Left colon (tissue), 2 donors: ENCODE data around the gene TET3. TPM values are rescaled to one million over a fixed set of nuclear protein-coding genes. Genes with fewer than 3 reads are reported as not detected.

ENCODE experiments used
- ATAC-seq: fragments of 200-7000 bp; cut with Tn5 transposase; one replicate; pipeline ENCODE4 v1.9.1; 2020; ENCODE audit warnings: mild to moderate bottlenecking, moderate library complexity
- DNase-seq, 2 donors: peaks; one replicate each; pipeline ENCODE4 v3.0.0-alpha.2; 2020
- intact Hi-C, 2 donors: fragments of 100-400 bp; cut with DNase I in 1 of 2; cut with micrococcal nuclease in 1 of 2; formaldehyde crosslinking; loops; one replicate each; pipeline versions ENCODE4 v1.11.2 to v1.14.0; 2022; cut with DNase I, micrococcal nuclease
- total RNA-seq, 2 donors: library from RNA; stranded (reverse); fragmentation: NEBNext Ultra II Directional; extraction: Animal tissue kit (Norgen Biotek cat#: 25700); gene quantifications; one replicate each; pipeline ENCODE4 v1.2.1, GENCODE V29; 2021
- donor health status: DM: no; HTN: no; CAD: no.
- donor health status: DM: yes; HTN: yes; CAD: no.

Gene TET3
- total RNA-seq, 2 donors from 2014 or later, result 21.0 to 29.4 TPM

DNA sequence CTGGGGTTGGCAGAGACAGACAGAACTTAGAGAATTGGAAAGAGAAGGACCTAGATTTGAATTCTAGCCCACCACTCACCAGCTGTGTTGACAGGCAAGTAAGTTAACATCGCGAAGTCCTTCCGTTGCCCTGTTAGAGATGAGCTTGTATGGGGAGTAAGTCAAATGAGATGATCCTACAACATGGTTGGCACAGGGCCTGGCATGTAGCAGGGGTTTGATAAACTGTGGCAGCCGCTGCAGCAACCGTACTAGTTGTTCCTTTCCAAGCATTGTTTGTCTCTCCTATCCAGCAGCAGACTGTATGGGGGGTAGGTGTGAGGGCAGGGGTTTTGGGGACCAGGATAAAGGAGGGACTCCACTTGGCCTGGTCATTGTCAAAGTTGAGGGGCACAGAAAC lies 16.0 kb downstream of the TET3 start:
- ATAC-seq (no peak), DNase-seq (peak in 1 of 2 donors; percentile 19)
- intact Hi-C loops, result no loop called here

DNA sequence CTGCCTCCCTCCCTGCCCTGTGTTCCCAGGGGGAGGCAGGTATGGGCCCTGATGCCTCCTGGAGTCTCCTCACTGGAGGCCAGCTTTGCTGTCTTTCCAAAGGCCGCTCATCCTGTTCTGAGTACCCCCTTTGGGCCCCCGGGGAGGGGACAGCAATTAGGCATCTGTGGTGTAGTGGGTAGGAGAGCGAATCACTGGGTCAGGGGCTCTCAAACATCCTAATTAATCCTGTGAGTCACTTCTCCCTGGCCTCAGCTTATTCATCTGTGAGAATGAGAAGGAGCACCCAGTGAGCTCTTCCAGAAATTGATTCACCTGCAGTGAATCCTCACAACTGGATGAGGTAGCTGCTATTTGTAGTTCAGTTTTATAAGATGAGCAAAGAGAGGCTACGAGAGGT lies 16.4 kb downstream of the TET3 start:
- DNase-seq (peak in 1 of 2 donors; percentile 15), ATAC-seq (no peak)
- intact Hi-C loops, result no loop called here

DNA sequence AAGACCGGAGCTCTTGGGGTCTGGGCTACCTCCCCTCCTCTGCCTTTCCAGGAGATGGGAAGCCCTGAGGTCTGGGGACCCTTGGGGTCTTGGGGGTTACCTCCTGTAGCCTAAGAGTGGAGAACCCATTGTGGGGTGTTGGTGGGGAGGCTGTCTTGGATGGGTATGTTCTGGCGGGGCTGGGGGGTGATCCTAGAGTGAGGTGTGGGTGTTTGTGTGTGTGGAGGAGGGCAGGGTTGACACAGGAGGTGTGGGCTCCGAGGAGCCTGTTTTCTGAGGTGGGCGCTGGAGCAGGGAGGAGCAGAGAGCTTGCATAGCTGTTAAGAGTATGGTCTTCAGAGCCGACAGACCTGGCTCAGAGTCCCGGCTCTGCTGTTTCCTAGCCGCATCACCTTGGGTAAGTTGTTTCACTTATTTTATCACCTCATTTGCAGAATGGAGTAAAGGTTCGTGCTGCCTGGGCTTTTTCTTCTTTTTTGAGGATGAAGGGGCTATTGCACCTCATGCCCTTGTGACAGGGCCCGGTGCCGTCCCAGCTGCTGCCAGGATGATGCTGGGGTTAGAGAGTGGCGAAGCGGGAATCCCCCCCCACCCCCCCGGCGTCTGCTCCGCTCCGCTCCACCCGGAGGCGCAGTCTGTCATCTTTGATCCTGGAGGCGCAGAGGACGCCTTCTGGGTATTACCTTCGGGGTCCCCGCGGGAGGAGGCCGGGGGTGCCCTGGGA lies 17.2 kb downstream of the TET3 start:
- intact Hi-C loops, result no loop called here
- DNase-seq, result peak in 1 of 2 donors; percentile 23

DNA sequence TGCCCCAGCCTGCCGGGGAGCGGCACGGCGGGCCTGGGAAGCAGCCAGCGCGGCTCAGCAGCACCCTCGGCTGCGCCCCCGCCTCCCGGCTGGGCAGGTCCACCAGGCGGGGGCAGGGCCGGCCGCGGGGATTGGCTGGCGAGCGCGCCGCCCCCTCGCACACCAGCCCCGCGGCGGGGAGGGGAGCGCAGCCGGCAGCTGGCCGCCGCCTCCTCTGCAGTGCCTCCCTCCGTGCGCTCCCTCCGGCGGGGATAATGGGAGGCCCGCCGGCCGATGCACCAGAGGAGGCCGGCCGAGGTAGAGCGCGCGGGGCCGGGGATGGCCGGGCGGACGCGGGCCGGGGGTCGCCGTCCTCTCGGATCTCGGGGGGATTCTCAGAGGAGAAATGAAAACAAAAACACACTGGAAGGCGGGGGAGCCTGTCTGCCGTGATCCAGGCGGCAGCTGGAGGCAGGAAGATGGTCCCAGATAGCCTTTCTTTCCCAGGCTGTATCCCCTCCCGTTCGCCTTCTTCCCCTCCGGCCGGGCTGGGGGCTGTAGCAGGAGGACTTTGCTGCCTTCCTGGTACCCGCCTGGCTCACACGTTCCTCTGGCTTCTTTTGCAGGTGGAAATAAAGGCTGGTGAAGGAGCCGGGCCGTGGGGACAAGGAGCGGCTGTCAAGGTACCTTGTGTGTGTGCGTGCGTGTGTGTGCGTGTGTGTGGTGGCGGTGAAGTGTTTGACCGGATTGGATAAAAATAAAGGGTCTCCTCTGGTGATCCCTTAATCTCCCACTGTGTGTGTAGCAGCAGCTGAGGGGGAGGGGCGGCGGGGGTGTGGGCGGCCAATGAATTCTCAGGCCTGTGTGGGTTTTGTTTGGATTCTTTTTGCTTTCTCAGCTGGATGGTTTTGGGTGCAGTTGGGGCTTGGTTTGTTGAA lies 18.1 kb downstream of the TET3 start:
- intact Hi-C loops, result no loop called here
- peak; percentile 95 for ATAC-seq
- DNase-seq, result peak; percentile 76 to 88

More for the DNA sequence above, 17.2 kb downstream of the TET3 start:
- ATAC-seq, result no peak

DNA sequence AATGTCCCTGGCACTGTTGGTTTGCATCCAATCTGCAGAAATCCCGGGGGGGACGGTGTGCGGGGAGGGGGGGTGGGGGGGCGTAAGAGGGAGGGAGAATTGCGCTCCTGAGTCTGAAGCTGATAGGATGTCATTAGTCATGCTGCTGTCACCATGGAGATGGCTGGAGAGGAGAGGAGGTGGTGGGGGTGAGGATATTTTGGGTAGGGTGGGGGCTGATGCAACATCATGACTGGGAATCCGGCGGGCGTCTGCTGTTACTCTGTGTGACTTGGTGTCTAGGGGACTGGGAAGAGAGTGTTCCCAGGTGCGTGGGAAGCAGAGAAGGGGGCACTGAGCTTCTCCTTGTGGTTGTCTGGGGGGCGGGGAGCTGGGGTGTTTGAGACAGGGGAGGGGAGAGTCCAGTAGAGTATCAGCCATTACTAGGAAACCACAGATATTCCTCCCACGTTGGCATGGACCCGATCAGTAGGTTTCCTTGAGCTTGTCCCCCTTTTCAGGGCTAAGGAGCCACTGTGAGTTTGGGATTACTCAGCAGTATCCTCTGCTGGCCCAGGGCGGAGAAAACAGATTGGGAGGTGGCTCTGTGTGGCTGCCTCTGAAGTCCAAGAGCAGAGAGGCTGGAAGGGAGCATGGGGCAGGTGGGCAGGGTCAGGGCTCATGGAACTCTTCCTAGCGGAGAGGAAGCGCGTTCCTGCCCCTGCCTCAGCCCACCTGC lies 18.9 kb downstream of the TET3 start:
- DNase-seq, result no peak
- intact Hi-C loops, result no loop called here
- ATAC-seq, result no peak

DNA sequence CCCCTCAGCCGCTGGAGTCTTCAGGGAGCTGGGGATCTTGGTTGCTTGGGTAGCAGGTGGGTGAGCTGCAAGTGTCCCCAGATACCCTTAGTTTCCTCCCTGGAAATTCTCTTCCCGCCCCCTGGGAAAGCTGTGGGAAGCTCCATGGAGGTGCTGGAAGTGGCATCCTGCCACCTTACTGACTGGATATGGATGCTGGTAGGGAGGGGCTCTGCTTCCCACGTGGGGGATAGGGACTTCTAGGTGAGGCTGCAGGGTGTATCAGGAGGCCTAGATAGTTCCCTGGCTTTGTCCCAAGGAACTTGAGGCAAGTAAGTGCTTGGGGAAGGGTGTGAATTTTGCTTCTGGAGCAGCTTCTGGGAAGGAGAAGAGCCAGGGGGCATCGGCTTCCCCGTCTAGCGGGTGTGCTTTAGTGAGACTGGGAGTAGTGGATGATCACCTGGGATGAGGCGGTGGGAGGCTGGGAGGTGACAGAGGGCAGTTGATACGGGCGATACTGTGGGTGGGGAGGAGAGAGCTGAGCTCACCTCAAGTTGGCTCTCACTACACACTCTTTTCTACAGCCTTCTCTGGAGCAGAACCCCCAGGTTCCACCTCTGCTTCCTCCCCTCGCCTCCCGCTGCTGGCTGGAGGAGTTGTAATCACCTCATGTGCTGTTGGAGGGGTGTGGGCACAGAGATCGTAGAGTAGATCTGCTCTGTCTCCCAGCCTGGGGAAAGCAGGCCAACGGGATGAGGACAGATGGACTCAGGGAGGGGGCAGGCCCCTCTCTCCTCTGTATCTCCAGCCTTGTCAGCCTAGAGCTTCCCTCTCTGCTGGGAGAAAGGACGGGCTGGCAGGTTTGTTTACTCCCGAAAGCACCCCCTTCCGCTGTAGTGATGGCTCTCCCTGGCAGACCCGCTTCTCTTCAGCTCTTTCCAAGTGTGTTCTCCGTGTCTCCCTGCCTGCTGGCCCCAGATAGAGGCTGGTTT lies 19.8 kb downstream of the TET3 start:
- DNase-seq (no peak), ATAC-seq (no peak)
- intact Hi-C loops, result no loop called here

DNA sequence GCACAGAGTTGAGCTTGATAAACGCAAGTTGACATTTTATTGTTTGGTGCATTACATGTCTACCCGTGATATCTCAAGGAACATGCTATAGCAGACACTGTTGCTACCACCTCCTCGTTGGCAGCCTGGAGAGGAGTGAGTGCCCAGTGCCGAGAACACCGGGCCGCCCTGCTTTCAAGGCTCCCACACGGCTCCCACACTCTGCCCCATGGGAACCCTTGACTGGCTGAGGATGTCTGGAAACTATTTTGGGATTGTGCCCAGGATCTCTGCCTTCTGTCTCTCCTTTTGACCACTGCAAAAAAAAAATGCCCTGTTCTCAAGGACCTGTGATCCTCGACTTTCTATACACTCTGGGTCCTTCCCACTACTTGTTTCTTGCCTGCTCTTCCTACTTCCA lies 21.1 kb downstream of the TET3 start:
- ATAC-seq (no peak), DNase-seq (peak in 1 of 2 donors; percentile 10)
- intact Hi-C loops, result no loop called here

DNA sequence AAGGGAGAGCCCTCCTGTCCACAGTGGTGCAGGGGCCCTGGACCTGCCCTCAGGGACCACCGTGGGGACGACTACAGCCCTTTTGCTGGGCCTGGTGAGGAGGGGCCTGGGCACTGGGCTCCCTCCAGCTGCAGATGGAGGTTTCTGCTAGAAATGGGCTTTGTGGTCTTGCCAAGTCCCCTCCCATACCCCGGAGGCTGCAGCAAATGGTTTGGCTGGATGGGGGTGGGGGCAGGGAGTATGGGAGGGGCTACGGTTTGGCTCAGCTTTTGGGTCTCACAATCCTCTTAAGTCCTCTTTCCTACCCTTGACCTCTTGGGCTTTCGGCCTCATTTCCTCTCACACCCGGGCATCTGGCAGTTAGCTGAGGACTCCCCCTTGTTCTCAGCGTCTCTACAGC lies 21.7 kb downstream of the TET3 start:
- intact Hi-C loops, result no loop called here
- peak in 1 of 2 donors; percentile 14 for DNase-seq
- no peak for ATAC-seq

DNA sequence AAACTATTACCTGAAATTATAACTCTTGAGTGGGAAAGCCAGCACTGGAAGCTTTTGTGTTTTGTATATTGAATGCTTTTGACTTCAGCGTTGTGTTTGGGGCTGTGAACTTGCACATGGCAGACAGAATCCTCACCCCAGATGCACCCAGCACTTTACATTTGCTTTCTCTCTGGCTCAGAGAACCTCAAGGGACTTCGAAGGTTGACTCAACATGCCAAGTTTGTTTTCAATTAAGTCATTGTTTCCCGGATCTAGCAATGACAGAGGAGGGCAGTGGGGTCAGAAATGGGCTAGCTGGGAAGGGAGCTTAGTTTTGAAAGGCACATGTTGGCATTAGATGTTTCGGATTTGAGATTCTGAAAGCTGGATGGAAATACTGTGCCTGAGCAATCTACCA lies 22.4 kb downstream of the TET3 start:
- intact Hi-C loops, result no loop called here
- no peak for DNase-seq
- no peak for ATAC-seq

DNA sequence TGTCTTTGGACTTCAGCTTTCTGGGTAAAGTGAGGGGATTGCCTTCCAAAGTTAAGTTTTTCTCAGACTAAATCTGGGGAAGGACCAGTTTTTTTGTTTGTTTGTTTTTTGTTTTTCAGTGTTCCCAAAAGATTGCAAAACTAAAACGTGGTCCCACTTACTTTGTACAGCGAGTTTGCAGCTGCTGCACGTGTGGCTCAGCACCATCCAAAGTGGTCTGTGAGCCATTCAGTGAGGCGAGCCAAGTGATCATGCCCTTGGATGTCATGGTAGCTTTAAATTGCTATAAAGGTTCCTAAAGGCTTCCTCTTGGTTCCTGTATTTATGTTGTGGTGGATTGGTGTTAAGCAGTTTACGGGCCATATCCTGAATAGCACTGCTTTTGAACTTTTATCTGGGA lies 23.0 kb downstream of the TET3 start:
- ATAC-seq (no peak), DNase-seq (no peak)
- intact Hi-C loops, result no loop called here

DNA sequence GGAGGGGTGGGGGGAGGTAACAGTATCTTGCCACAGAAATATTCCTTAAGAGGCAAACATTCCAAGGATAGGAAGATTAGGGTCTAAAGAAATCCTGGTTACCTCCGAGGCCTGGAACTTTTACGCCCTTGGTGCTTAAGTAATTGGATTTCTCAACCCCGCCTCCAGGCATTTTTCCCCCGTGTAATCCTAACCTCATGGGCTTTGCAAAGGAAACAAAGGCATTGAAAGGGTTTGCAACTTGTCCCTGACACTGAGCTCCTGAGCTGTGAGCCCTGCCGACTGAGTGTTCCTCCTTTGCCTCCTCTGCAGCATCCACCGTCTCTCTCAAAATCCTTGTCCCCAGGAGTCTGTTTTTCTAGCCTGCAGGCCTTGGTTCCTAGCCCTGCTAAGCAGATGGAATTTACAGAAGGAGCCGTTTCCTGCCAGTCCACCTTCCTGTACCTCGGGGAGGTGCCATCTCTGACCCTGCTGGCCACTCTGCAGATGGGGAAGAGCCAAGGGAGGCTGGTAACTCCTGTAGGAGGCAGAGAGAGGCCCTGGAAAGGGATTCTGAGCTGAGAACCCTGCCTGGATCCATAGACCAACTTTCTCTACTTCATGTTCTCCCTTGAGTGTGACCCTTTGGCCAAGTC lies 24.2 kb downstream of the TET3 start:
- ATAC-seq, result no peak
- DNase-seq, result no peak
- intact Hi-C loops, result no loop called here

DNA sequence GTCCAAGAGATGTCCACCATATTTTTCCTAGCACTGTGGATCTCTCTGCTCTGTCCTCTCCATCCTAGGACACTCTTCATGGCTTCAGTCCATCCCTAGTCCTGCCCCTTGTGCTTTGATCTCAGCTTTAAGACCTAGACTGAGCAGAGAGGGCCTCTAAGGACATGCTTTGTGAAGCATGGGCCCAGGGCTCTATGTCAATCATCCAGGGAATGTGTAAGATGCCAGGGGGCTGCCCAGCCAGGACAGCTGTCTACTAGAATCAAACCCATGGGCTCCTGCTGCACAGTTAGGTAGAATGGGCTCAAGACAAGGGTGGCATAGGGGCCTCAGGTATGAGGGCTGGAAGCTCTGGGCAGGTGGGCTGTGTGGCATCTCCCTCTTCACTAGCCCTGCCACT lies 24.9 kb downstream of the TET3 start:
- DNase-seq (no peak), ATAC-seq (no peak)
- intact Hi-C loops, result no loop called here

DNA sequence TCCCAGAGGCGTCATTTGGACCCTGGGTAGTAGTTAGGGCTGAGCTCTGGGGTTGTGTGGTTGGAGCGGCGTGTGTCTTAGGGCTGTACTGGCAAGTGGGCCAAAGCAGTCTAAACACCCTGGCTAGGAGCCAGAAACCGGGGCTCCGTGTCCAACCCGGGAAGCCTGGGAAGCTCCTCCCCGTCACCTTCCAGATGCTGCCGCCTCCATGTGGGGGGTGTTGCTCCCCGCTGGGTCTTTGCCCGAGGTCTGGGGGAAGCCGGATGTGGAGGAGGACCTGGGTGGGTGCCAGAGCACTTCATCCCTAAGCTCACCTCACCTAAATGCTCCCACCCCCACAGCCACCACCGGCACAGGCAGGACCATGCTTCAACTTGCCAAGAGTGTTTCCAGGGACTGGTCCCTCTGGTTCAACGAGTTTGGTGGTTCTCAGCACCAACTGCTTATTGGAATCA lies 25.4 kb downstream of the TET3 start:
- DNase-seq (no peak), ATAC-seq (peak; percentile 47)
- intact Hi-C loops, result no loop called here

DNA sequence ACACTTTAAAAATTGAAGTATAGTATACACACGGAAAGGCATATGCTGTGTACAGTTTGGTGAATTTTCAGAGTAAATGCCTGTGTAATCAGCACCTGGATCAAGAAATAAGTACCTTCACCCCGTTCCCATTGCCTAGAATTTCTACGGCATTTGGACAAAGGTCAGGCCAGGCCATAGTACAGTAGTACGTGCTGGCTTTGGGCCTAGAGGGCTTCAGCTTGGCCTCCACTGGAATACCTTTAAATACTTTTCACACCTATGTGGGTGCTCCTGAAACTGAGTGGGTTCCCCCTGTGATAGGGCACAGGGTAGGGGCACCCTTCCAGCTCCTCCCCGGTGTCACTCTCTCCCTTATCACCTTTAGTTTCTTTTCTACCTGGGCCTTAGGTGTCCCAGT lies 26.5 kb downstream of the TET3 start:
- DNase-seq (no peak), ATAC-seq (no peak)
- intact Hi-C loops, result no loop called here

DNA sequence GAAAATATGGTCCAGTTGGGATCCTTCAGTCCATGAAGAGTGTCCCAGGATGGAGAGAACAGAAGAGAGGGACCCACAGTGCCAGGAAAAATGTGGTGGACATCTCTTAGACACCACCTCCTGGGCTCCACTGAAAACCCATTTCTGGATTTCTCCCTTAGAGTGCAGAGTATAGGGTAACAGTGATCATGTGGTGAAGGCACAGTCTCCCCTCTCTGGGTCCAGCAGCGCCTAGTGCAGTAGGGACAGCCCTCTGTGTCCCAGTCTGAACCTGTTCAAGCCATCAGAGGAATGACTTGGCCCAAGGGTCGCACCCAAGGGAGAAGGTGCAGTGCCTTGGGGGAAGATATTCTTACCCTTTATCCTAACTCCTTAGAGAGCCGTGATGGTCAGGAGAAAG lies 30.1 kb downstream of the TET3 start:
- intact Hi-C loops, result no loop called here
- no peak for ATAC-seq

DNA sequence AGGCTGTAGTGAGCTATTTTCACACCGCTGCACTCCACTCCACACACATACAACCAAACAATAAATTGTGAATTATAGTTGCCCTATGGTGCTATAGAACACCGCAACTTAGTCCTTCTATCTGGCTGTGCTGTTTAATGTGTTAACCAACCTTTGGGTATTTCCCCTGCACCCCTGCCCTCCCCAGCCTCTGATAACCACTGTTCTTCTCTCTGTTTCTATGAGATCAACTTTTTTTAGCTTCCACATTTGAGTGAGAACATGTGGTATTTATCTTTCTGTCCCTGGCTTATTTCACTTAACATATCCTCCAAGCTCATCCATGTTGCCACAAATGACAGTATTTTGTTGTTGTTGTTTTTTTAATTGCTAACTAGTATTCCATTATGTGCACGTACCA lies 32.5 kb downstream of the TET3 start:
- intact Hi-C loops, result no loop called here
- DNase-seq (no peak), ATAC-seq (no peak)

More for the DNA sequence above, 30.1 kb downstream of the TET3 start:
- no peak for DNase-seq

DNA sequence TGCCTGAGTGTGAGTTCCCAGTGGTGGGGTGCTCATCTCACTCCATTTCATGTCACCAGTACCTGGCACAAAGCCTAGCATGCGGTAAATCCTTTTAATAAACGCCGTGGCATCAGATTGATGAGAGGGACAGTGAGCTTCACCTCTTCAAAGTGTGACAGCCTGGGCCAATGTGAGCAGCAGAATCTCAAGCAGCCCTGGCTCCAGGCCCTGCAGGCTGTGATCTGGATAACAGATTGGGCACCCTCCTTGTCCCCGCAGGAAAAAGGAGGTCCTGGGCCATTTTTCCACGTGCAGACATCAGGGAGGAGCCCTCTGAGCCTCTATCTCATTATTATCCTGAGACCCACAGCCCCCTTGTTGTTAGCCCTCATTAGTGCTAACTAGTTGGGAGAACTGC lies 34.8 kb downstream of the TET3 start:
- intact Hi-C loops, result no loop called here
- DNase-seq (no peak), ATAC-seq (no peak)
